Prostate gland (tissue), 1 donor: ENCODE results near the gene KCNE3.

Experiments
- POLR2A ChIP-seq: fragments of 450-650 bp; IDR thresholded peaks from one replicate; pipeline ENCODE4 v1.6.1; 2016; ENCODE audit warnings: antibody characterized with exemption, mild to moderate bottlenecking
- POLR2AphosphoS5 ChIP-seq: sonication (generic); formaldehyde crosslinking; IDR thresholded peaks from one replicate; pipeline ENCODE4 v1.6.1; 2017; ENCODE audit warnings: antibody characterized with exemption

- TF ChIP-seq POLR2A (no peak), POLR2AphosphoS5 (no peak)
Measured at GRCh38 chr11:74492084-74492483, 24.7 kb upstream of the KCNE3 start.
